ENCODE measurements around the gene SYT14. TPM values are rescaled to one million over a fixed set of nuclear protein-coding genes. Genes with fewer than 3 reads are reported as not detected.

Gene SYT14
- total RNA-seq, 4 donors from 2014 or later, result 0.11 to 0.42 (median 0.15) TPM

DNA sequence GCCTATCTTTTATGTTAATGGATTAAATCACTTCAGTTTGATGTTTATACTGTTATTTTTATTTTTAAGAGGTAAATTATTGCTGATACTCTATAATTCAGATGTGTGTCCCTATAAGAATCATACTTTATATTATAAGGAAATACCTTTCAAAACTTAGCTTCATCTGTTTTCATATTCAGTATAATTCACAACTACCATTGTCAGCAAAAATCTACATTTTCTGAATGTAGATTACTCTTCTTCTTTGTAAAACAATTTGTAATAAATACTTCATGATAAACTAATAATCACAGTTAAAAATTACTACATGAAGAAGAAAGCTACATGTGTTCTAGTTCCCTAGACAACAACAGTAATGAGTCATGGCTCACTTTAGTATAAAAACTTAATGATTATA lies 179.2 kb downstream of the SYT14 start:
- Histone ChIP-seq H3K27ac (replicated peaks in 1 of 4) (no peak overlapping the region), H3K9me3 (no peaks in the 10 kb centered on the region), H3K27me3 (no peaks in the 10 kb centered on the region), H3K36me3 (no peaks in the 10 kb centered on the region), H3K4me3 (no peak overlapping the region), H3K4me1 (no peaks in the 10 kb centered on the region)
- DNase-seq (ENCODE audit: extremely low spot score), result no peak
- TF ChIP-seq POLR2A (IDR thresholded peaks at IDR 0.05; ENCODE audit: low read depth), result no peak
- TF ChIP-seq, protein P1, sequence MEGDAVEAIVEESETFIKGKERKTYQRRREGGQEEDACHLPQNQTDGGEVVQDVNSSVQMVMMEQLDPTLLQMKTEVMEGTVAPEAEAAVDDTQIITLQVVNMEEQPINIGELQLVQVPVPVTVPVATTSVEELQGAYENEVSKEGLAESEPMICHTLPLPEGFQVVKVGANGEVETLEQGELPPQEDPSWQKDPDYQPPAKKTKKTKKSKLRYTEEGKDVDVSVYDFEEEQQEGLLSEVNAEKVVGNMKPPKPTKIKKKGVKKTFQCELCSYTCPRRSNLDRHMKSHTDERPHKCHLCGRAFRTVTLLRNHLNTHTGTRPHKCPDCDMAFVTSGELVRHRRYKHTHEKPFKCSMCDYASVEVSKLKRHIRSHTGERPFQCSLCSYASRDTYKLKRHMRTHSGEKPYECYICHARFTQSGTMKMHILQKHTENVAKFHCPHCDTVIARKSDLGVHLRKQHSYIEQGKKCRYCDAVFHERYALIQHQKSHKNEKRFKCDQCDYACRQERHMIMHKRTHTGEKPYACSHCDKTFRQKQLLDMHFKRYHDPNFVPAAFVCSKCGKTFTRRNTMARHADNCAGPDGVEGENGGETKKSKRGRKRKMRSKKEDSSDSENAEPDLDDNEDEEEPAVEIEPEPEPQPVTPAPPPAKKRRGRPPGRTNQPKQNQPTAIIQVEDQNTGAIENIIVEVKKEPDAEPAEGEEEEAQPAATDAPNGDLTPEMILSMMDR (IDR thresholded peaks at IDR 0.05), result no peak
- TF ChIP-seq POLR2AphosphoS5 (IDR thresholded peaks at IDR 0.05), result no peak
- no peak for TF ChIP-seq EP300 (IDR thresholded peaks at IDR 0.05)
- intact Hi-C loops (cut with DNase I), result no loop called here

DNA sequence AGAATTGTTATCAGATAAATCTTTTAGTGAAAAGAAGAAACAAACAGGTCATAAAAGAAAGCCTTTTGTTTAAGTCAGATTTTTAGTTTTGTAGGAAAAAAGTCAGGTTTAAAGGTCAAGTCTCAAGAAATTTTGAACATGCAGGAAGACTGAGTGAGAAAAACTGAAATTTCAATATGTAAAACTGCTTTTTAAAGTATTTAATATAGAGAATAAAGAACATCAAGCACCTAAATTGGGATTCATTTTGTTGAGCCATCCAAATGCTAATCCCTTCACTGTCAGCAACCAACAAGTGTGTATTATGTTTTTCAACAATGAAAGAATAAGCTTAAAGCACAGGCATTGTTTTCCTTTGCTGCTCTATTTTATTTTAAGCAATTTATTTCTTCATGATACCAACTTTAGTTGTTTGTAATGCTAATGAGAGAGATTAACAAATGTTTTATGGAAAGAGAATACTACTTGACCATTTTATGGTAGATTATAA lies 179.7 kb downstream of the SYT14 start:
- H3K36me3 ChIP-seq, result no peaks in the 10 kb centered on the region
- H3K4me3 ChIP-seq, result no peak overlapping the region
- no peaks in the 10 kb centered on the region for H3K4me1 ChIP-seq
- H3K9me3 ChIP-seq, result no peaks in the 10 kb centered on the region
- DNase-seq (ENCODE audit: extremely low spot score), result no peak
- no peaks in the 10 kb centered on the region for H3K27me3 ChIP-seq
- H3K27ac ChIP-seq (replicated peaks in 1 of 4), result no peak overlapping the region
- intact Hi-C loops (cut with DNase I), result no loop called here
- TF ChIP-seq EP300 (IDR thresholded peaks at IDR 0.05), result no peak
- no peak for TF ChIP-seq POLR2A (IDR thresholded peaks at IDR 0.05; ENCODE audit: low read depth)
- TF ChIP-seq POLR2AphosphoS5 (IDR thresholded peaks at IDR 0.05), result no peak
- TF ChIP-seq, protein P1 (IDR thresholded peaks at IDR 0.05), result no peak

DNA sequence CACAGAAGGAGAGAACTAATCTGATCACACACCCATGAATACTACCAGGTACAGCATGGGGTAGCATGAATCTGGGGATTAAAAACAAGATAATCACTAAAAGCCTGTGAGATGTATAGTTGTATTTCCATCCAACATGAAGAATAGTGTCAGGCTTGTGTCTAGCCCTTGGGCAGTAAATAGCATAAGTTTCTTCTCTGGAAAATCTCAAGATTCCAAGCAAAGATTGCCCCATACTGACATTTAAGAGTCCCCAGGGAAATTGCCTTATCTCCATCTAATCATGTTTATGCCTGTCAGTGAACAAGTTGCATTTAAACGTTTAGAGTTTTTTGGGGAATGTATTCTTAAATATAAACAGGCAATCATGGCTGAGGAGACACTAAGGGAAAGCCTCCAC lies 185.4 kb downstream of the SYT14 start:
- intact Hi-C loops (cut with DNase I), result no loop called here
- no peaks in the 10 kb centered on the region for H3K27me3 ChIP-seq
- H3K4me3 ChIP-seq, result no peak overlapping the region
- H3K4me1 ChIP-seq, result no peaks in the 10 kb centered on the region
- DNase-seq (ENCODE audit: extremely low spot score), result no peak
- no peak overlapping the region for H3K27ac ChIP-seq (replicated peaks in 1 of 4)
- TF ChIP-seq, protein P1 (IDR thresholded peaks at IDR 0.05), result no peak
- TF ChIP-seq POLR2AphosphoS5 (IDR thresholded peaks at IDR 0.05), result no peak
- TF ChIP-seq EP300 (IDR thresholded peaks at IDR 0.05), result no peak
- no peak for TF ChIP-seq POLR2A (IDR thresholded peaks at IDR 0.05; ENCODE audit: low read depth)
- H3K9me3 ChIP-seq, result no peaks in the 10 kb centered on the region
- H3K36me3 ChIP-seq, result no peaks in the 10 kb centered on the region
- WGBS, result 32% methylated on average over 1 of the region's 1 CpG

DNA sequence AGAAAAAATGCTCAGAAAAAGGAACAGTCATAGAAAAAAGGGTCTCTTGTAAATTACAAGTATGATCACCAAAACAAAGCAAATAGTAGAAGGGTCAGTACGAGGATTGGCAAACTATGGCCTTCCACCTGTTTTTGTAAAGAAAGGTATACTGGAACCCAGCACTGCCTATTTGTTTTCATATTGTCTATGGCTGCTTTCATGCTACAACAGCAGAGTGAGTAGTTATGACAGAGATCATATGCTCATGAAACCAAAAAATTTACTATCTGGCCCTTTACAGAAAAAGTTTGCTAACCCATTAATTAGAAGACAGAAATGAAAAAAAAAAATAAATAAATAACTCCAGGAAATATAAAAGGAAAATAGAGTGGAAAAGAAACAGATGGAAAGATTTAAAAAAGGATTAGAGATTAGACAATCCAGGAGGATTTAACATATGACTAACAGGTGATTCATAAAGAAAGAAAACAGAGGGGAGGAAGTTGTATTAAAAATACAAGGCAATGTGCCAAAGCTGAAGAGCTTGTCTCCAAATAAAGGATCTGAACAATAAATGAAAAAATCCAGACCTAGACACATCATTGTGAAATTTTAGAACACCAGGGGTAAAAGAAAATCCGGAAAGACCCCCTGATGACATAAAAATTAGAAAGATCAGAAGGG lies 186.0 kb downstream of the SYT14 start:
- no peak for DNase-seq (ENCODE audit: extremely low spot score)
- Histone ChIP-seq H3K27me3 (no peaks in the 10 kb centered on the region), H3K27ac (replicated peaks in 1 of 4) (no peak overlapping the region), H3K9me3 (no peaks in the 10 kb centered on the region), H3K4me1 (no peaks in the 10 kb centered on the region), H3K36me3 (no peaks in the 10 kb centered on the region), H3K4me3 (no peak overlapping the region)
- intact Hi-C loops (cut with DNase I), result no loop called here
- no peak for TF ChIP-seq POLR2AphosphoS5 (IDR thresholded peaks at IDR 0.05)
- no peak for TF ChIP-seq POLR2A (IDR thresholded peaks at IDR 0.05; ENCODE audit: low read depth)
- TF ChIP-seq, protein P1 (IDR thresholded peaks at IDR 0.05), result no peak
- TF ChIP-seq EP300 (IDR thresholded peaks at IDR 0.05), result no peak
- WGBS, result 51% methylated on average over 2 of the region's 2 CpGs

DNA sequence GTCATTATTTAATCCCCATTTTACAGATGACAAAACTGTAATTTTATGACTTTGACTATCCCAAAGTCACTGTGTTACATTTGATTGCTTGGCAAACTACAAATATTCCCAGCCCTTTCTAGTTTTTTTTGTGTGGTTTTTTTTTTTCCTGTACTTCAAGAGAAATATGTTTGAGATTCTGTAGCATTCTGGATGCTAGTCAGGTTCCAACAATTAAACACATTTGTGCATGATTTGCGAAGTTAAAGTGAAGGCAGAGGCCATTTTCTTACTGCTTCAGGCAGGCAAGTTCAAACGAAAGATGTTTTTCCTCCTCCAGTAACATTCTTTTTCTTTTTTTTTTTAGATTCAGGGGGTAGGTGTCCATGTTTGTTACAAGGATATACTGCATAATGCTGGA lies 186.7 kb downstream of the SYT14 start:
- no peaks in the 10 kb centered on the region for H3K27me3 ChIP-seq
- H3K36me3 ChIP-seq, result no peaks in the 10 kb centered on the region
- H3K9me3 ChIP-seq, result no peaks in the 10 kb centered on the region
- no peaks in the 10 kb centered on the region for H3K4me1 ChIP-seq
- 51% methylated on average over 2 of the region's 2 CpGs for WGBS
- no peak for DNase-seq (ENCODE audit: extremely low spot score)
- intact Hi-C loops (cut with DNase I), result no loop called here
- H3K4me3 ChIP-seq, result no peak overlapping the region
- H3K27ac ChIP-seq (replicated peaks in 1 of 4), result no peak overlapping the region
- TF ChIP-seq POLR2AphosphoS5 (IDR thresholded peaks at IDR 0.05) (no peak), POLR2A (IDR thresholded peaks at IDR 0.05; ENCODE audit: low read depth) (no peak), EP300 (IDR thresholded peaks at IDR 0.05) (no peak)
- TF ChIP-seq, protein P1 (IDR thresholded peaks at IDR 0.05), result no peak
